H9 (cell line): ENCODE results near the gene GGPS1. TPM values are rescaled to one million over a fixed set of nuclear protein-coding genes. Genes with fewer than 3 reads are reported as not detected.
A peak's percentile ranks its signal among the peaks of the same experiment; 100 is the strongest.

ENCODE experiments used
- DNase-seq: peaks from one replicate; pipeline ENCODE4 v3.0.0-alpha.2; 2017
- H2AFZ ChIP-seq: one replicate; pipeline ENCODE4 v1.6.1; 2013; ENCODE audit warnings: mild to moderate bottlenecking, low read length, control low read depth, moderate library complexity
- H2AK5ac ChIP-seq: 2 replicates; pipeline ENCODE4 v1.6.1; 2013; ENCODE audit warnings: low read length, control low read depth, mixed read lengths; ENCODE audit not compliant: insufficient read length
- H2BK120ac ChIP-seq: one replicate; pipeline ENCODE4 v1.6.1; 2013; ENCODE audit warnings: low read depth, mild to moderate bottlenecking, low read length, control low read depth, inconsistent platforms; ENCODE audit not compliant: poor library complexity, severe bottlenecking
- H2BK12ac ChIP-seq: 2 replicates; pipeline ENCODE4 v1.6.1; 2013; ENCODE audit warnings: low read length, control low read depth, mixed read lengths, low read depth; ENCODE audit not compliant: insufficient read length
- H2BK15ac ChIP-seq: 2 replicates; pipeline ENCODE4 v1.6.1; 2013; ENCODE audit warnings: low read depth, low read length, control low read depth
- H2BK20ac ChIP-seq: one replicate; pipeline ENCODE4 v1.6.1; 2013; ENCODE audit warnings: low read depth, mild to moderate bottlenecking, low read length, control low read depth, inconsistent platforms; ENCODE audit not compliant: poor library complexity, severe bottlenecking
- H2BK5ac ChIP-seq: 2 replicates; pipeline ENCODE4 v1.6.1; 2013; ENCODE audit warnings: low read length, control low read depth, mixed read lengths; ENCODE audit not compliant: insufficient read length
- H3K14ac ChIP-seq: 2 replicates; pipeline ENCODE4 v1.6.1; 2013; ENCODE audit warnings: low read length, control low read depth; ENCODE audit not compliant: insufficient read depth
- H3K18ac ChIP-seq: 2 replicates; pipeline ENCODE4 v1.6.1; 2013; ENCODE audit warnings: low read depth, mild to moderate bottlenecking, mixed read lengths, low read length, control low read depth; ENCODE audit not compliant: insufficient read length
- H3K23ac ChIP-seq: 2 replicates; pipeline ENCODE4 v1.6.1; 2013; ENCODE audit warnings: low read length, control low read depth, mixed read lengths, low read depth; ENCODE audit not compliant: insufficient read length
- H3K23me2 ChIP-seq: 2 replicates; pipeline ENCODE4 v1.6.1; 2013; ENCODE audit warnings: low read depth, mild to moderate bottlenecking, mixed read lengths, low read length, control low read depth; ENCODE audit not compliant: insufficient read length, poor library complexity, severe bottlenecking
- H3K27ac ChIP-seq: 2 replicates; pipeline ENCODE4 v1.5.1; 2013; ENCODE audit warnings: low read length, control low read depth, mixed read lengths, low read depth; ENCODE audit not compliant: insufficient read length
- H3K27me3 ChIP-seq: 2 replicates; pipeline ENCODE4 v1.6.1; 2013; ENCODE audit warnings: low read length, control low read depth, inconsistent platforms; ENCODE audit not compliant: insufficient read depth
- H3K4ac ChIP-seq: 2 replicates; pipeline ENCODE4 v1.6.1; 2013; ENCODE audit warnings: low read depth, mild to moderate bottlenecking, control low read depth, inconsistent platforms, low read length, moderate library complexity
- H3K4me1 ChIP-seq: 2 replicates; pipeline ENCODE4 v1.6.1; 2013; ENCODE audit warnings: low read length, control low read depth, inconsistent platforms; ENCODE audit not compliant: insufficient read depth
- H3K4me2 ChIP-seq: 2 replicates; pipeline ENCODE4 v1.6.1; 2013; ENCODE audit warnings: low read length, control low read depth, mixed read lengths; ENCODE audit not compliant: insufficient read length, insufficient read depth
- H3K56ac ChIP-seq: 2 replicates; pipeline ENCODE4 v1.6.1; 2013; ENCODE audit warnings: low read depth, mild to moderate bottlenecking, mixed read lengths, low read length, control low read depth; ENCODE audit not compliant: insufficient read length
- H3K79me1 ChIP-seq: 2 replicates; pipeline ENCODE4 v1.6.1; 2013; ENCODE audit warnings: low read depth, mild to moderate bottlenecking, moderate library complexity, low read length, control low read depth, inconsistent platforms; ENCODE audit not compliant: insufficient read depth, poor library complexity, severe bottlenecking
- H3K79me2 ChIP-seq: 2 replicates; pipeline ENCODE4 v1.6.1; 2013; ENCODE audit warnings: low read length, control low read depth, inconsistent platforms; ENCODE audit not compliant: insufficient read depth
- H3K9ac ChIP-seq: 2 replicates; pipeline ENCODE4 v1.6.1; 2013; ENCODE audit warnings: low read length, control low read depth, mixed read lengths; ENCODE audit not compliant: insufficient read length; ENCODE audit errors: extremely low read depth
- H3K9me3 ChIP-seq: one replicate; pipeline ENCODE4 v1.6.1; 2013; ENCODE audit warnings: low read depth, low read length, inconsistent platforms; ENCODE audit not compliant: control insufficient read depth
- H3T11ph ChIP-seq: one replicate; pipeline ENCODE4 v1.6.1; 2013; ENCODE audit warnings: mild to moderate bottlenecking, low read length, control low read depth, inconsistent platforms
- H4K20me1 ChIP-seq: one replicate; pipeline ENCODE4 v1.6.1; 2013; ENCODE audit not compliant: control insufficient read depth, insufficient read length, insufficient read depth
- H4K5ac ChIP-seq: 2 replicates; pipeline ENCODE4 v1.6.1; 2013; ENCODE audit warnings: low read depth, mild to moderate bottlenecking, mixed read lengths, low read length, control low read depth; ENCODE audit not compliant: insufficient read length
- H4K8ac ChIP-seq: replicated peaks from 2 replicates; pipeline ENCODE4 v1.6.1; 2013; ENCODE audit warnings: low read length, control low read depth, mixed read lengths, low read depth; ENCODE audit not compliant: insufficient read length
- H4K91ac ChIP-seq: 2 replicates; pipeline ENCODE4 v1.6.1; 2013; ENCODE audit warnings: low read depth, mild to moderate bottlenecking, moderate library complexity, mixed read lengths, low read length, control low read depth; ENCODE audit not compliant: insufficient read length
- H3K27ac Mint-ChIP-seq, 3 experiments: 2 replicates in 2 of 3; 3 replicates in 1 of 3; pipeline ENCODE4 v1.8.0; 2020 to 2021; ENCODE audit warnings: mixed read lengths in 3 of 3, mild to moderate bottlenecking in 1 of 3, moderate library complexity in 1 of 3
- H3K27me3 Mint-ChIP-seq: 2 replicates; pipeline ENCODE4 v1.8.0; 2021; ENCODE audit warnings: low read depth, mild to moderate bottlenecking, moderate library complexity, mixed read lengths
- H3K36me3 Mint-ChIP-seq, 3 experiments: 2 replicates in 2 of 3; 3 replicates in 1 of 3; pipeline ENCODE4 v1.8.0; 2020 to 2021; ENCODE audit warnings: low read depth in 3 of 3, mixed read lengths in 3 of 3; ENCODE audit not compliant: insufficient read depth in 1 of 3
- H3K4me1 Mint-ChIP-seq, 2 experiments: 2 replicates each; pipeline ENCODE4 v1.8.0; 2020; ENCODE audit warnings: mixed read lengths in 2 of 2
- H3K4me3 Mint-ChIP-seq, 2 experiments: 2 replicates in 1 of 2; 3 replicates in 1 of 2; pipeline ENCODE4 v1.8.0; 2020 to 2021; ENCODE audit warnings: mild to moderate bottlenecking in 2 of 2, mixed read lengths in 2 of 2, moderate library complexity in 1 of 2
- H3K9me3 Mint-ChIP-seq, 2 experiments: 2 replicates in 1 of 2; 3 replicates in 1 of 2; pipeline ENCODE4 v1.8.0; 2020; ENCODE audit warnings: mild to moderate bottlenecking in 2 of 2, mixed read lengths in 2 of 2, moderate library complexity in 1 of 2
- WGBS: extraction: QIAGEN DNeasy Blood & Tissue Kit; methylation state at CpG from one replicate; pipeline ENCODE4 v1.1.7; 2013; ENCODE audit warnings: missing lambda C conversion rate, low lambda C conversion rate, mixed read lengths; ENCODE audit not compliant: insufficient read length; ENCODE audit errors: extremely low coverage; 5-methylcytosine and 5-hydroxymethylcytosine counted together
- total RNA-seq: library from RNA; stranded (reverse); gene quantifications from 2 replicates; pipeline ENCODE4 v1.2.1, GENCODE V29; 2021
- TF ChIP-seq, protein P1 (sequence below): fragments of 200-600 bp; sonication (generic); conservative IDR thresholded peaks from 3 replicates; pipeline ENCODE4 v1.8.0; 2021; ENCODE audit warnings: antibody characterized with exemption, mild to moderate bottlenecking

GGPS1 gene
- total RNA-seq, 1 experiment from 2014 or later: 44.7 TPM

DNA sequence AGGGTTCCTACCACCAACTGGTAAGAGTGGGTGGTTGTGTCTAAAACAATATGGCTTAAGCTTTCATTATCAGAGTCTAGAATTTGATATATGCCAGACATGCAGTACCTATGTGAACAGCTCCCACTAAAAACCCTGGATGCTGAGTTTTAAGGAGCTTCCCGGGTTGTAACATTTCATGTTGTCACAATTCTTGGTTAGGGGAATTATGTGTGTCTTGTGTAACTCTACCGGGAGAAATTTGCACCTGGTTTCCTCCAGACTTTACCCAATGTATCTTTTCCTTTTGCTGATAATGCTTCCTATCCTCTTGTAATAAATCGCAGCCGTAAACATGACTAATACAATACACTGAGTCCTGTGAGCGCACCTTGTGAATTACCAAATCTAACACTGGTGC is 48.7 kb upstream of the GGPS1 start:
- no peak for DNase-seq
- Histone ChIP-seq H3K23me2 (no peaks in the 10 kb centered on the region), H3K18ac (no peak overlapping the region), H3K79me2 (peaks cover 30% of the 10 kb centered on the region; the same call in 1 of the 2 replicates), H2BK20ac (no peak overlapping the region), H2AFZ (no peak overlapping the region), H3K4me2 (no peak overlapping the region), H3K27me3 (no peaks in the 10 kb centered on the region), H4K5ac (no peak overlapping the region), H3K9me3 (no peaks in the 10 kb centered on the region), H3K23ac (no peak overlapping the region), H3K4ac (no peak overlapping the region), H3T11ph (no peak overlapping the region), H3K27ac (no peak overlapping the region), H3K14ac (no peak overlapping the region), H3K9ac (no peak overlapping the region), H4K20me1 (no peaks in the 10 kb centered on the region), H3K4me1 (peaks cover 2% of the 10 kb centered on the region; the same call in 1 of the 2 replicates), H3K79me1 (peaks cover 4% of the 10 kb centered on the region), H2BK120ac (no peak overlapping the region), H4K91ac (no peak overlapping the region), H2AK5ac (no peak overlapping the region), H2BK15ac (no peak overlapping the region), H2BK5ac (no peak overlapping the region), H3K56ac (no peak overlapping the region), H4K8ac (no peak overlapping the region), H2BK12ac (no peak overlapping the region)
- Mint-ChIP-seq H3K4me1 (peaks cover 45 to 59% of the 10 kb centered on the region in 2 experiments), H3K27ac (peak overlapping the region in 2 of 3 experiments; percentile 1 to 87; a peak in 3 of 7 replicates), H3K27me3 (no peaks in the 10 kb centered on the region), H3K36me3 (no peaks in the 10 kb centered on the region; a peak in 2 of 7 replicates), H3K9me3 (no peaks in the 10 kb centered on the region), H3K4me3 (no peak overlapping the region)
- TF ChIP-seq, protein P1, sequence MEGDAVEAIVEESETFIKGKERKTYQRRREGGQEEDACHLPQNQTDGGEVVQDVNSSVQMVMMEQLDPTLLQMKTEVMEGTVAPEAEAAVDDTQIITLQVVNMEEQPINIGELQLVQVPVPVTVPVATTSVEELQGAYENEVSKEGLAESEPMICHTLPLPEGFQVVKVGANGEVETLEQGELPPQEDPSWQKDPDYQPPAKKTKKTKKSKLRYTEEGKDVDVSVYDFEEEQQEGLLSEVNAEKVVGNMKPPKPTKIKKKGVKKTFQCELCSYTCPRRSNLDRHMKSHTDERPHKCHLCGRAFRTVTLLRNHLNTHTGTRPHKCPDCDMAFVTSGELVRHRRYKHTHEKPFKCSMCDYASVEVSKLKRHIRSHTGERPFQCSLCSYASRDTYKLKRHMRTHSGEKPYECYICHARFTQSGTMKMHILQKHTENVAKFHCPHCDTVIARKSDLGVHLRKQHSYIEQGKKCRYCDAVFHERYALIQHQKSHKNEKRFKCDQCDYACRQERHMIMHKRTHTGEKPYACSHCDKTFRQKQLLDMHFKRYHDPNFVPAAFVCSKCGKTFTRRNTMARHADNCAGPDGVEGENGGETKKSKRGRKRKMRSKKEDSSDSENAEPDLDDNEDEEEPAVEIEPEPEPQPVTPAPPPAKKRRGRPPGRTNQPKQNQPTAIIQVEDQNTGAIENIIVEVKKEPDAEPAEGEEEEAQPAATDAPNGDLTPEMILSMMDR: no peak
- WGBS: no CpG with 5 or more reads among the region's 5 CpGs
